SK-N-SH treated with all-trans-retinoic acid at 6 μM for 48 hours (cell line): ENCODE data around the gene NDUFB7.

Source experiments
- ATAC-seq: fragments of 200-7000 bp; cut with Tn5 transposase; 3 replicates; pipeline ENCODE4 v1.9.1; 2020; ENCODE audit warnings: mild to moderate bottlenecking, moderate library complexity
- ARNTL ChIP-seq: fragments of 450-650 bp; formaldehyde crosslinking; IDR thresholded peaks from 2 replicates; pipeline ENCODE4 v1.5.0; 2020; ENCODE audit warnings: low read depth, mild to moderate bottlenecking, moderate library complexity, borderline replicate concordance
- BACH2 ChIP-seq: fragments of 250-450 bp; sonication (Bioruptor Pico); IDR thresholded peaks from 2 replicates; pipeline ENCODE4 v1.9.0; 2021; ENCODE audit warnings: mild to moderate bottlenecking, borderline replicate concordance
- CREB5 ChIP-seq: fragments of 250-450 bp; sonication (Bioruptor Pico); IDR thresholded peaks from 2 replicates; pipeline ENCODE4 v1.5.1; 2020; ENCODE audit warnings: low read depth, mild to moderate bottlenecking, moderate library complexity
- CSDC2 ChIP-seq: fragments of 250-450 bp; sonication (Bioruptor Pico); IDR thresholded peaks from 2 replicates; pipeline ENCODE4 v1.5.0; 2020; ENCODE audit warnings: mild to moderate bottlenecking, moderate library complexity
- CSRNP3 ChIP-seq: fragments of 250-450 bp; sonication (Bioruptor Pico); IDR thresholded peaks from 2 replicates; pipeline ENCODE4 v1.5.1; 2021; ENCODE audit warnings: mild to moderate bottlenecking, moderate library complexity
- ESRRG ChIP-seq: fragments of 250-450 bp; sonication (Bioruptor Pico); IDR thresholded peaks from 2 replicates; pipeline ENCODE4 v1.6.1; 2021; ENCODE audit warnings: mild to moderate bottlenecking
- GLIS3 ChIP-seq: fragments of 250-450 bp; sonication (Bioruptor Pico); IDR thresholded peaks from 2 replicates; pipeline ENCODE4 v1.5.0; 2020; ENCODE audit warnings: mild to moderate bottlenecking, moderate library complexity
- OSR1 ChIP-seq: fragments of 250-450 bp; sonication (Bioruptor Pico); IDR thresholded peaks from 2 replicates; pipeline ENCODE4 v1.8.0; 2022; ENCODE audit warnings: moderate library complexity, mild to moderate bottlenecking, inconsistent platforms
- RARB ChIP-seq: fragments of 250-450 bp; sonication (Bioruptor Pico); IDR thresholded peaks from 2 replicates; pipeline ENCODE4 v1.8.0; 2021; ENCODE audit warnings: mild to moderate bottlenecking, moderate library complexity
- SNAI2 ChIP-seq: fragments of 250-450 bp; sonication (Bioruptor Pico); IDR thresholded peaks from 2 replicates; pipeline ENCODE4 v1.5.0; 2020; ENCODE audit warnings: mild to moderate bottlenecking, moderate library complexity
- TCF4 ChIP-seq: fragments of 250-450 bp; sonication (Bioruptor Pico); IDR thresholded peaks from 2 replicates; pipeline ENCODE4 v1.8.0; 2021; ENCODE audit warnings: mild to moderate bottlenecking, moderate library complexity, borderline replicate concordance
- TOX ChIP-seq: fragments of 250-450 bp; sonication (Bioruptor Pico); IDR thresholded peaks from 2 replicates; pipeline ENCODE4 v1.8.0; 2021; ENCODE audit warnings: mild to moderate bottlenecking, moderate library complexity, borderline replicate concordance
- ZC3H10 ChIP-seq: fragments of 250-450 bp; sonication (Bioruptor Pico); IDR thresholded peaks from 2 replicates; pipeline ENCODE4 v1.5.1; 2021; ENCODE audit warnings: mild to moderate bottlenecking, moderate library complexity
- ZFP3 ChIP-seq: fragments of 250-450 bp; sonication (Bioruptor Pico); IDR thresholded peaks from 2 replicates; pipeline ENCODE4 v1.5.0; 2020; ENCODE audit warnings: mild to moderate bottlenecking, moderate library complexity
- ZNF565 ChIP-seq: fragments of 450-650 bp; formaldehyde crosslinking; conservative IDR thresholded peaks from 2 replicates; pipeline ENCODE4 v1.5.0; 2020; ENCODE audit warnings: low read depth, mild to moderate bottlenecking, moderate library complexity
- ZNF70 ChIP-seq: fragments of 450-650 bp; formaldehyde crosslinking; IDR thresholded peaks from 2 replicates; pipeline ENCODE4 v1.5.0; 2020; ENCODE audit warnings: mild to moderate bottlenecking, moderate library complexity
- ZNF8 ChIP-seq: fragments of 450-650 bp; formaldehyde crosslinking; IDR thresholded peaks from 2 replicates; pipeline ENCODE4 v1.5.0; 2020; ENCODE audit warnings: mild to moderate bottlenecking, moderate library complexity
- TF ChIP-seq, protein P1 (sequence below): fragments of 250-450 bp; sonication (Bioruptor Pico); IDR thresholded peaks from 2 replicates; pipeline ENCODE4 v1.5.0; 2020; ENCODE audit warnings: mild to moderate bottlenecking, moderate library complexity
- TF ChIP-seq, protein P2 (sequence below): fragments of 250-450 bp; sonication (Bioruptor Pico); IDR thresholded peaks from 2 replicates; pipeline ENCODE4 v1.8.0; 2021; ENCODE audit warnings: low read depth, mild to moderate bottlenecking, moderate library complexity, borderline replicate concordance
- TF ChIP-seq, protein P3 (sequence below): fragments of 250-450 bp; sonication (Bioruptor Pico); IDR thresholded peaks from 2 replicates; pipeline ENCODE4 v1.8.0; 2020; ENCODE audit warnings: mild to moderate bottlenecking, moderate library complexity, borderline replicate concordance

The NDUFB7 gene

GRCh38 chr19:14575428-14575980 is 3.6 kb upstream of the NDUFB7 start:
- TF ChIP-seq TOX (CRISPR knock-in tag) (no peak), CSDC2 (CRISPR knock-in tag) (no peak), ZFP3 (CRISPR knock-in tag) (no peak), TCF4 (CRISPR knock-in tag) (no peak), BACH2 (no peak), ZNF70 (CRISPR knock-in tag) (no peak), ZNF8 (CRISPR knock-in tag) (no peak), ZNF565 (CRISPR knock-in tag) (no peak), SNAI2 (no peak), CREB5 (CRISPR knock-in tag) (no peak), ESRRG (CRISPR knock-in tag) (no peak), RARB (no peak), GLIS3 (CRISPR knock-in tag) (no peak)
- TF ChIP-seq, protein P1, sequence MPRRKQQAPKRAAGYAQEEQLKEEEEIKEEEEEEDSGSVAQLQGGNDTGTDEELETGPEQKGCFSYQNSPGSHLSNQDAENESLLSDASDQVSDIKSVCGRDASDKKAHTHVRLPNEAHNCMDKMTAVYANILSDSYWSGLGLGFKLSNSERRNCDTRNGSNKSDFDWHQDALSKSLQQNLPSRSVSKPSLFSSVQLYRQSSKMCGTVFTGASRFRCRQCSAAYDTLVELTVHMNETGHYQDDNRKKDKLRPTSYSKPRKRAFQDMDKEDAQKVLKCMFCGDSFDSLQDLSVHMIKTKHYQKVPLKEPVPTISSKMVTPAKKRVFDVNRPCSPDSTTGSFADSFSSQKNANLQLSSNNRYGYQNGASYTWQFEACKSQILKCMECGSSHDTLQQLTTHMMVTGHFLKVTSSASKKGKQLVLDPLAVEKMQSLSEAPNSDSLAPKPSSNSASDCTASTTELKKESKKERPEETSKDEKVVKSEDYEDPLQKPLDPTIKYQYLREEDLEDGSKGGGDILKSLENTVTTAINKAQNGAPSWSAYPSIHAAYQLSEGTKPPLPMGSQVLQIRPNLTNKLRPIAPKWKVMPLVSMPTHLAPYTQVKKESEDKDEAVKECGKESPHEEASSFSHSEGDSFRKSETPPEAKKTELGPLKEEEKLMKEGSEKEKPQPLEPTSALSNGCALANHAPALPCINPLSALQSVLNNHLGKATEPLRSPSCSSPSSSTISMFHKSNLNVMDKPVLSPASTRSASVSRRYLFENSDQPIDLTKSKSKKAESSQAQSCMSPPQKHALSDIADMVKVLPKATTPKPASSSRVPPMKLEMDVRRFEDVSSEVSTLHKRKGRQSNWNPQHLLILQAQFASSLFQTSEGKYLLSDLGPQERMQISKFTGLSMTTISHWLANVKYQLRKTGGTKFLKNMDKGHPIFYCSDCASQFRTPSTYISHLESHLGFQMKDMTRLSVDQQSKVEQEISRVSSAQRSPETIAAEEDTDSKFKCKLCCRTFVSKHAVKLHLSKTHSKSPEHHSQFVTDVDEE, result no peak
- TF ChIP-seq, protein P2, sequence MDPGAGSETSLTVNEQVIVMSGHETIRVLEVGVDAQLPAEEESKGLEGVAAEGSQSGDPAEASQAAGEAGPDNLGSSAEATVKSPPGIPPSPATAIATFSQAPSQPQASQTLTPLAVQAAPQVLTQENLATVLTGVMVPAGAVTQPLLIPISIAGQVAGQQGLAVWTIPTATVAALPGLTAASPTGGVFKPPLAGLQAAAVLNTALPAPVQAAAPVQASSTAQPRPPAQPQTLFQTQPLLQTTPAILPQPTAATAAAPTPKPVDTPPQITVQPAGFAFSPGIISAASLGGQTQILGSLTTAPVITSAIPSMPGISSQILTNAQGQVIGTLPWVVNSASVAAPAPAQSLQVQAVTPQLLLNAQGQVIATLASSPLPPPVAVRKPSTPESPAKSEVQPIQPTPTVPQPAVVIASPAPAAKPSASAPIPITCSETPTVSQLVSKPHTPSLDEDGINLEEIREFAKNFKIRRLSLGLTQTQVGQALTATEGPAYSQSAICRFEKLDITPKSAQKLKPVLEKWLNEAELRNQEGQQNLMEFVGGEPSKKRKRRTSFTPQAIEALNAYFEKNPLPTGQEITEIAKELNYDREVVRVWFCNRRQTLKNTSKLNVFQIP, result no peak

GRCh38 chr19:14570864-14571527 is 870 bp downstream of the NDUFB7 start:
- no peak for ATAC-seq
- TF ChIP-seq ZNF8 (CRISPR knock-in tag) (no peak), BACH2 (no peak), OSR1 (CRISPR knock-in tag) (no peak), ARNTL (CRISPR knock-in tag) (no peak), RARB (no peak), CSRNP3 (CRISPR knock-in tag) (no peak)

More at GRCh38 chr19:14575428-14575980, 3.6 kb upstream of the NDUFB7 start:
- ATAC-seq, result no peak

DNA sequence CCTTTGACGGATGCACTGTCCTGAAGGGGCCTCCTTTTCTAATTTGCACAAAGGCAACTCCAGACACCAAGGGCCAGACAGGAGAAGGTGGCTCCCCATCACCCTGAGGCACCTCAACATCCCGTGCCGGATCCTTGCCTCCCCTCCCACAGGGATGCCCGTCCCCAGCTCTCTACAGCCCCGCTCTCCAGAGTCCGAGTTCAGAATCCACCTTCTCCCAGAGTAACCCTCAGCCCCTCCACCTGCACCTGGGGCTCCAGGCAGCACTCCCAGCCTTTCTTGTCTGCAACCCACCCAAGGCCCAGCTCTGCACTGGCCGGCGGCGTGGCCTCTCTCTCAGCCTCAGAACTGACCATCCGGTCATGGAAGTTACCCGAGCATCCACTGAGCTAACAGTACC is 4.8 kb downstream of the NDUFB7 start:
- no peak for ATAC-seq
- no peak for TF ChIP-seq CREB5 (CRISPR knock-in tag)
- TF ChIP-seq ZNF70 (CRISPR knock-in tag), result no peak
- no peak for TF ChIP-seq SNAI2
- no peak for TF ChIP-seq BACH2
- no peak for TF ChIP-seq CSDC2 (CRISPR knock-in tag)
- TF ChIP-seq ZFP3 (CRISPR knock-in tag), result no peak
- TF ChIP-seq ZC3H10, result no peak
- no peak for TF ChIP-seq TCF4 (CRISPR knock-in tag)

GRCh38 chr19:14566712-14567077 is 5.2 kb downstream of the NDUFB7 start:
- no peak for ATAC-seq
- no peak for TF ChIP-seq ZFP3 (CRISPR knock-in tag)
- TF ChIP-seq RARB, result no peak
- TF ChIP-seq CREB5 (CRISPR knock-in tag), result no peak
- TF ChIP-seq ZNF8 (CRISPR knock-in tag), result no peak
- no peak for TF ChIP-seq ESRRG (CRISPR knock-in tag)
- no peak for TF ChIP-seq TOX (CRISPR knock-in tag)
- TF ChIP-seq ZNF565 (CRISPR knock-in tag), result no peak
- TF ChIP-seq, protein P3, sequence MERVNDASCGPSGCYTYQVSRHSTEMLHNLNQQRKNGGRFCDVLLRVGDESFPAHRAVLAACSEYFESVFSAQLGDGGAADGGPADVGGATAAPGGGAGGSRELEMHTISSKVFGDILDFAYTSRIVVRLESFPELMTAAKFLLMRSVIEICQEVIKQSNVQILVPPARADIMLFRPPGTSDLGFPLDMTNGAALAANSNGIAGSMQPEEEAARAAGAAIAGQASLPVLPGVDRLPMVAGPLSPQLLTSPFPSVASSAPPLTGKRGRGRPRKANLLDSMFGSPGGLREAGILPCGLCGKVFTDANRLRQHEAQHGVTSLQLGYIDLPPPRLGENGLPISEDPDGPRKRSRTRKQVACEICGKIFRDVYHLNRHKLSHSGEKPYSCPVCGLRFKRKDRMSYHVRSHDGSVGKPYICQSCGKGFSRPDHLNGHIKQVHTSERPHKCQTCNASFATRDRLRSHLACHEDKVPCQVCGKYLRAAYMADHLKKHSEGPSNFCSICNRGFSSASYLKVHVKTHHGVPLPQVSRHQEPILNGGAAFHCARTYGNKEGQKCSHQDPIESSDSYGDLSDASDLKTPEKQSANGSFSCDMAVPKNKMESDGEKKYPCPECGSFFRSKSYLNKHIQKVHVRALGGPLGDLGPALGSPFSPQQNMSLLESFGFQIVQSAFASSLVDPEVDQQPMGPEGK (CRISPR knock-in tag), result no peak
